SK-N-SH treated with all-trans-retinoic acid at 6 μM for 48 hours (cell line): ENCODE data around the gene ZC3H15.
"Not testable (repeated sequence)": the region's sequence is repeated elsewhere in the genome, so short reads cannot be mapped to it uniquely, and the experiment has no call there.

ENCODE experiments used
- ATAC-seq: fragments of 200-7000 bp; cut with Tn5 transposase; 3 replicates; pipeline ENCODE4 v1.9.1; 2020; ENCODE audit warnings: mild to moderate bottlenecking, moderate library complexity
- ARNTL ChIP-seq: fragments of 450-650 bp; formaldehyde crosslinking; IDR thresholded peaks from 2 replicates; pipeline ENCODE4 v1.5.0; 2020; ENCODE audit warnings: low read depth, mild to moderate bottlenecking, moderate library complexity, borderline replicate concordance
- BACH2 ChIP-seq: fragments of 250-450 bp; sonication (Bioruptor Pico); IDR thresholded peaks from 2 replicates; pipeline ENCODE4 v1.9.0; 2021; ENCODE audit warnings: mild to moderate bottlenecking, borderline replicate concordance
- CSDC2 ChIP-seq: fragments of 250-450 bp; sonication (Bioruptor Pico); IDR thresholded peaks from 2 replicates; pipeline ENCODE4 v1.5.0; 2020; ENCODE audit warnings: mild to moderate bottlenecking, moderate library complexity
- ISL1 ChIP-seq: fragments of 250-450 bp; sonication (Bioruptor Pico); IDR thresholded peaks from 2 replicates; pipeline ENCODE4 v2.1.2; 2022; ENCODE audit warnings: mild to moderate bottlenecking, moderate library complexity
- OSR1 ChIP-seq: fragments of 250-450 bp; sonication (Bioruptor Pico); IDR thresholded peaks from 2 replicates; pipeline ENCODE4 v1.8.0; 2022; ENCODE audit warnings: moderate library complexity, mild to moderate bottlenecking, inconsistent platforms
- PATZ1 ChIP-seq: fragments of 250-450 bp; sonication (Bioruptor Pico); IDR thresholded peaks from 2 replicates; pipeline ENCODE4 v1.8.0; 2020; ENCODE audit warnings: mild to moderate bottlenecking, moderate library complexity, borderline replicate concordance
- PPARA ChIP-seq: fragments of 250-450 bp; sonication (Bioruptor Pico); IDR thresholded peaks from 2 replicates; pipeline ENCODE4 v1.5.0; 2020; ENCODE audit warnings: mild to moderate bottlenecking, borderline replicate concordance
- RARB ChIP-seq: fragments of 250-450 bp; sonication (Bioruptor Pico); IDR thresholded peaks from 2 replicates; pipeline ENCODE4 v1.8.0; 2021; ENCODE audit warnings: mild to moderate bottlenecking, moderate library complexity
- TOX ChIP-seq: fragments of 250-450 bp; sonication (Bioruptor Pico); IDR thresholded peaks from 2 replicates; pipeline ENCODE4 v1.8.0; 2021; ENCODE audit warnings: mild to moderate bottlenecking, moderate library complexity, borderline replicate concordance
- ZFP30 ChIP-seq: fragments of 450-650 bp; formaldehyde crosslinking; IDR thresholded peaks from 2 replicates; pipeline ENCODE4 v1.5.0; 2022; ENCODE audit warnings: mild to moderate bottlenecking, moderate library complexity
- ZNF565 ChIP-seq: fragments of 450-650 bp; formaldehyde crosslinking; conservative IDR thresholded peaks from 2 replicates; pipeline ENCODE4 v1.5.0; 2020; ENCODE audit warnings: low read depth, mild to moderate bottlenecking, moderate library complexity
- ZNF8 ChIP-seq: fragments of 450-650 bp; formaldehyde crosslinking; IDR thresholded peaks from 2 replicates; pipeline ENCODE4 v1.5.0; 2020; ENCODE audit warnings: mild to moderate bottlenecking, moderate library complexity
- TF ChIP-seq, protein P1 (sequence below): fragments of 250-450 bp; sonication (Bioruptor Pico); IDR thresholded peaks from 2 replicates; pipeline ENCODE4 v1.5.0; 2020; ENCODE audit warnings: mild to moderate bottlenecking, moderate library complexity
- TF ChIP-seq, protein P2 (sequence below): fragments of 250-450 bp; sonication (Bioruptor Pico); IDR thresholded peaks from 2 replicates; pipeline ENCODE4 v1.5.1; 2020; ENCODE audit warnings: low read depth, mild to moderate bottlenecking, moderate library complexity
- TF ChIP-seq, protein P3 (sequence below): fragments of 250-450 bp; sonication (Bioruptor Pico); IDR thresholded peaks from 2 replicates; pipeline ENCODE4 v1.5.1; 2021; ENCODE audit warnings: mild to moderate bottlenecking, moderate library complexity
- TF ChIP-seq, protein P4 (sequence below): fragments of 250-450 bp; sonication (Bioruptor Pico); IDR thresholded peaks from 2 replicates; pipeline ENCODE4 v1.8.0; 2021; ENCODE audit warnings: low read depth, mild to moderate bottlenecking, moderate library complexity, borderline replicate concordance

Gene ZC3H15

DNA sequence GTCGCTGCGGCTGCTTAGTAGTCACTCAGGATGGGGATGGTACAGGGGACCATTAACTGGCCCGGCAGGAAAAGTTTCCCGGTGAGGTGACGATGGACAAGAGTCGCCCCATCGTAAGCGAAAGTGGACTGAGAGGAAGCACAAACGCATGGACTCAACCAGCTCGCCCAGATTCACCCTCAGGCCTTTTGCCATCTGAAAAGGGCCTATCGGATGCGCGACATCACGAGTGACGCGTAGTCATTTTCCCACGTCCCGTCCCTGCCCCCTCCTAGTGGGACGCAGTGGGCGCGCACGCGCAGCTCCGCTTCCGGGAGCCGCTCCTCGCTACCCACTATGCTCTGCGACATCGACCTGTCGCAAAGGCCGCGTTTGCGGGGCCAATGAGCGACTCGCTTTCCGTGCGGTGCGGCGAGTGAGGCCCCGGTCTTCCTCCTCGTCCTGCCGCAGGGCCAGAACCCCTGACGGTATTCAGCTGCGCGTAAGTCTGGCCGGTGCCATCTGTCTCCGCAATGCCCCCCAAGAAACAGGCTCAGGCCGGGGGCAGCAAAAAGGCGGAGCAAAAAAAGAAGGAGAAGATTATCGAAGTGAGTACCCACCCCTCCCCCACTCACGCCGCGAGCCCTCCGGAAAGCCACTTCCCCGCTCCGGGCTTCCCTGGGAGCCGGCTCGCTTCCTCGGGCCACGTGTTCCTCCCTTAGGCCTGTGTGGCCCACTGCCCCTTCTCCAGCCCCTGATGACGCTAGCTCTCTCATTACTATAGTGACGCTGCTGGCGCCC, at the start of gene ZC3H15:
Gene ZC3H15, plus strand, starts transcription at position 390 of the 780 bp plus-strand sequence. Its CDS starts 123 bp downstream, at position 513.
- peak; percentile 92 for ATAC-seq
- TF ChIP-seq BACH2, result no peak
- TF ChIP-seq, protein P1, sequence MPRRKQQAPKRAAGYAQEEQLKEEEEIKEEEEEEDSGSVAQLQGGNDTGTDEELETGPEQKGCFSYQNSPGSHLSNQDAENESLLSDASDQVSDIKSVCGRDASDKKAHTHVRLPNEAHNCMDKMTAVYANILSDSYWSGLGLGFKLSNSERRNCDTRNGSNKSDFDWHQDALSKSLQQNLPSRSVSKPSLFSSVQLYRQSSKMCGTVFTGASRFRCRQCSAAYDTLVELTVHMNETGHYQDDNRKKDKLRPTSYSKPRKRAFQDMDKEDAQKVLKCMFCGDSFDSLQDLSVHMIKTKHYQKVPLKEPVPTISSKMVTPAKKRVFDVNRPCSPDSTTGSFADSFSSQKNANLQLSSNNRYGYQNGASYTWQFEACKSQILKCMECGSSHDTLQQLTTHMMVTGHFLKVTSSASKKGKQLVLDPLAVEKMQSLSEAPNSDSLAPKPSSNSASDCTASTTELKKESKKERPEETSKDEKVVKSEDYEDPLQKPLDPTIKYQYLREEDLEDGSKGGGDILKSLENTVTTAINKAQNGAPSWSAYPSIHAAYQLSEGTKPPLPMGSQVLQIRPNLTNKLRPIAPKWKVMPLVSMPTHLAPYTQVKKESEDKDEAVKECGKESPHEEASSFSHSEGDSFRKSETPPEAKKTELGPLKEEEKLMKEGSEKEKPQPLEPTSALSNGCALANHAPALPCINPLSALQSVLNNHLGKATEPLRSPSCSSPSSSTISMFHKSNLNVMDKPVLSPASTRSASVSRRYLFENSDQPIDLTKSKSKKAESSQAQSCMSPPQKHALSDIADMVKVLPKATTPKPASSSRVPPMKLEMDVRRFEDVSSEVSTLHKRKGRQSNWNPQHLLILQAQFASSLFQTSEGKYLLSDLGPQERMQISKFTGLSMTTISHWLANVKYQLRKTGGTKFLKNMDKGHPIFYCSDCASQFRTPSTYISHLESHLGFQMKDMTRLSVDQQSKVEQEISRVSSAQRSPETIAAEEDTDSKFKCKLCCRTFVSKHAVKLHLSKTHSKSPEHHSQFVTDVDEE, result 0 out of 2 replicates have a peak, but pooled peaks have one; percentile 18

GRCh38 chr2:186437719-186438118, 48.3 kb upstream of the ZC3H15 start:
- TF ChIP-seq, protein P2, sequence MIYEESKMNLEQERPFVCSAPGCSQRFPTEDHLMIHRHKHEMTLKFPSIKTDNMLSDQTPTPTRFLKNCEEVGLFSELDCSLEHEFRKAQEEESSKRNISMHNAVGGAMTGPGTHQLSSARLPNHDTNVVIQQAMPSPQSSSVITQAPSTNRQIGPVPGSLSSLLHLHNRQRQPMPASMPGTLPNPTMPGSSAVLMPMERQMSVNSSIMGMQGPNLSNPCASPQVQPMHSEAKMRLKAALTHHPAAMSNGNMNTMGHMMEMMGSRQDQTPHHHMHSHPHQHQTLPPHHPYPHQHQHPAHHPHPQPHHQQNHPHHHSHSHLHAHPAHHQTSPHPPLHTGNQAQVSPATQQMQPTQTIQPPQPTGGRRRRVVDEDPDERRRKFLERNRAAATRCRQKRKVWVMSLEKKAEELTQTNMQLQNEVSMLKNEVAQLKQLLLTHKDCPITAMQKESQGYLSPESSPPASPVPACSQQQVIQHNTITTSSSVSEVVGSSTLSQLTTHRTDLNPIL, result no peak
- TF ChIP-seq BACH2, result no peak
- no peak for TF ChIP-seq OSR1 (CRISPR knock-in tag)
- no peak for TF ChIP-seq TOX (CRISPR knock-in tag)
- no peak for TF ChIP-seq PATZ1 (CRISPR knock-in tag)
- TF ChIP-seq CSDC2 (CRISPR knock-in tag), result no peak
- no peak for TF ChIP-seq RARB (CRISPR knock-in tag)
- no peak for TF ChIP-seq ARNTL (CRISPR knock-in tag)
- TF ChIP-seq PPARA (CRISPR knock-in tag), result no peak
- no peak for TF ChIP-seq ZNF565
- TF ChIP-seq, protein P3, sequence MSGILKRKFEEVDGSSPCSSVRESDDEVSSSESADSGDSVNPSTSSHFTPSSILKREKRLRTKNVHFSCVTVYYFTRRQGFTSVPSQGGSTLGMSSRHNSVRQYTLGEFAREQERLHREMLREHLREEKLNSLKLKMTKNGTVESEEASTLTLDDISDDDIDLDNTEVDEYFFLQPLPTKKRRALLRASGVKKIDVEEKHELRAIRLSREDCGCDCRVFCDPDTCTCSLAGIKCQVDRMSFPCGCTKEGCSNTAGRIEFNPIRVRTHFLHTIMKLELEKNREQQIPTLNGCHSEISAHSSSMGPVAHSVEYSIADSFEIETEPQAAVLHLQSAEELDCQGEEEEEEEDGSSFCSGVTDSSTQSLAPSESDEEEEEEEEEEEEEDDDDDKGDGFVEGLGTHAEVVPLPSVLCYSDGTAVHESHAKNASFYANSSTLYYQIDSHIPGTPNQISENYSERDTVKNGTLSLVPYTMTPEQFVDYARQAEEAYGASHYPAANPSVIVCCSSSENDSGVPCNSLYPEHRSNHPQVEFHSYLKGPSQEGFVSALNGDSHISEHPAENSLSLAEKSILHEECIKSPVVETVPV, result no peak
- TF ChIP-seq, protein P4, sequence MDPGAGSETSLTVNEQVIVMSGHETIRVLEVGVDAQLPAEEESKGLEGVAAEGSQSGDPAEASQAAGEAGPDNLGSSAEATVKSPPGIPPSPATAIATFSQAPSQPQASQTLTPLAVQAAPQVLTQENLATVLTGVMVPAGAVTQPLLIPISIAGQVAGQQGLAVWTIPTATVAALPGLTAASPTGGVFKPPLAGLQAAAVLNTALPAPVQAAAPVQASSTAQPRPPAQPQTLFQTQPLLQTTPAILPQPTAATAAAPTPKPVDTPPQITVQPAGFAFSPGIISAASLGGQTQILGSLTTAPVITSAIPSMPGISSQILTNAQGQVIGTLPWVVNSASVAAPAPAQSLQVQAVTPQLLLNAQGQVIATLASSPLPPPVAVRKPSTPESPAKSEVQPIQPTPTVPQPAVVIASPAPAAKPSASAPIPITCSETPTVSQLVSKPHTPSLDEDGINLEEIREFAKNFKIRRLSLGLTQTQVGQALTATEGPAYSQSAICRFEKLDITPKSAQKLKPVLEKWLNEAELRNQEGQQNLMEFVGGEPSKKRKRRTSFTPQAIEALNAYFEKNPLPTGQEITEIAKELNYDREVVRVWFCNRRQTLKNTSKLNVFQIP (CRISPR knock-in tag), result no peak
- TF ChIP-seq ZNF8, result no peak
- no peak for ATAC-seq

- not testable (repeated sequence) for ATAC-seq
Measured at GRCh38 chr2:186439673-186440095, 46.4 kb upstream of the ZC3H15 start.

GRCh38 chr2:186440506-186440905, 45.6 kb upstream of the ZC3H15 start:
- no peak for ATAC-seq
- no peak for TF ChIP-seq OSR1 (CRISPR knock-in tag)
- no peak for TF ChIP-seq RARB (CRISPR knock-in tag)
- TF ChIP-seq ZFP30 (CRISPR knock-in tag), result no peak
- TF ChIP-seq ISL1, result no peak
- TF ChIP-seq, protein P1, result no peak
- TF ChIP-seq, protein P3, result no peak
- TF ChIP-seq, protein P4 (CRISPR knock-in tag), result no peak
- no peak for TF ChIP-seq PATZ1 (CRISPR knock-in tag)
- no peak for TF ChIP-seq CSDC2 (CRISPR knock-in tag)
